Mucosa of rectum (tissue), 2 donors: ENCODE data around the gene STAT3.

Experiments used
- H3K27ac ChIP-seq, 2 donors: one replicate each; pipeline ENCODE4 v1.7.0; 2013; ENCODE audit warnings: inconsistent platforms in 2 of 2, low read depth in 2 of 2, low read length in 2 of 2
- H3K27me3 ChIP-seq, 2 donors: one replicate each; pipeline ENCODE4 v1.7.0; 2013; ENCODE audit warnings: low read length in 2 of 2; ENCODE audit not compliant: control insufficient read depth in 2 of 2, insufficient read depth in 2 of 2
- H3K36me3 ChIP-seq, 2 donors: one replicate each; pipeline ENCODE4 v1.7.0; 2013; ENCODE audit warnings: low read length in 2 of 2; ENCODE audit not compliant: control insufficient read depth in 2 of 2, insufficient read depth in 2 of 2
- H3K4me1 ChIP-seq, 2 donors: one replicate each; pipeline ENCODE4 v1.7.0; 2013; ENCODE audit warnings: low read length in 2 of 2, mild to moderate bottlenecking in 1 of 2; ENCODE audit not compliant: control insufficient read depth in 2 of 2, insufficient read depth in 2 of 2
- H3K4me3 ChIP-seq, 2 donors: one replicate each; pipeline ENCODE4 v1.7.0; 2013; ENCODE audit warnings: low read length in 2 of 2
- H3K9ac ChIP-seq, 2 donors: one replicate each; pipeline ENCODE4 v1.7.0; 2013; ENCODE audit warnings: low read length in 2 of 2, low read depth in 1 of 2, mild to moderate bottlenecking in 1 of 2
- H3K9me3 ChIP-seq, 2 donors: one replicate each; pipeline ENCODE4 v1.7.0; 2013; ENCODE audit warnings: low read length in 2 of 2; ENCODE audit not compliant: control insufficient read depth in 2 of 2
- donor health status: healthy.
- donor health status: Normal muscosa, but diverticular disease.

STAT3 gene

GRCh38 chr17:42283241-42284023 lies 104.8 kb downstream of the STAT3 start:
- no peak overlapping the region for H3K4me3 ChIP-seq
- no peak overlapping the region for H3K27ac ChIP-seq
- no peaks in the 10 kb centered on the region for H3K36me3 ChIP-seq
- no peak overlapping the region for H3K9ac ChIP-seq
- H3K4me1 ChIP-seq, result peaks cover 18% of the 10 kb centered on the region in 2 donors
- no peaks in the 10 kb centered on the region for H3K27me3 ChIP-seq
- no peaks in the 10 kb centered on the region for H3K9me3 ChIP-seq

GRCh38 chr17:42282478-42283080 lies 105.7 kb downstream of the STAT3 start:
- no peaks in the 10 kb centered on the region for H3K36me3 ChIP-seq

GRCh38 chr17:42281571-42282096 lies 106.6 kb downstream of the STAT3 start:
- no peak overlapping the region for H3K27ac ChIP-seq
- no peak overlapping the region for H3K9ac ChIP-seq
- H3K4me3 ChIP-seq, result no peak overlapping the region
- H3K27me3 ChIP-seq, result no peaks in the 10 kb centered on the region
- no peaks in the 10 kb centered on the region for H3K9me3 ChIP-seq
- peaks cover 5 to 9% of the 10 kb centered on the region in 2 donors for H3K4me1 ChIP-seq
- no peaks in the 10 kb centered on the region for H3K36me3 ChIP-seq

More at GRCh38 chr17:42282478-42283080, 105.7 kb downstream of the STAT3 start:
- no peak overlapping the region for H3K4me3 ChIP-seq
- H3K9me3 ChIP-seq, result no peaks in the 10 kb centered on the region
- H3K27ac ChIP-seq, result no peak overlapping the region
- H3K9ac ChIP-seq, result no peak overlapping the region
- H3K27me3 ChIP-seq, result no peaks in the 10 kb centered on the region
- H3K4me1 ChIP-seq, result peaks cover 14 to 15% of the 10 kb centered on the region in 2 donors

- no peaks in the 10 kb centered on the region for H3K27me3 ChIP-seq
- no peaks in the 10 kb centered on the region for H3K36me3 ChIP-seq
- H3K27ac ChIP-seq, result no peak overlapping the region
Measured at GRCh38 chr17:42279776-42280630, 108.2 kb downstream of the STAT3 start.

GRCh38 chr17:42277342-42277712 lies 110.9 kb downstream of the STAT3 start:
- no peak overlapping the region for H3K9ac ChIP-seq
- peak overlapping the region; percentile 71 to 72 for H3K4me3 ChIP-seq
- no peaks in the 10 kb centered on the region for H3K27me3 ChIP-seq
- no peaks in the 10 kb centered on the region for H3K9me3 ChIP-seq
- no peaks in the 10 kb centered on the region for H3K36me3 ChIP-seq
- H3K4me1 ChIP-seq, result peaks cover 12 to 15% of the 10 kb centered on the region in 2 donors
- H3K27ac ChIP-seq, result peak overlapping the region; percentile 76 to 82

More at GRCh38 chr17:42279776-42280630, 108.2 kb downstream of the STAT3 start:
- Histone ChIP-seq H3K9me3 (no peaks in the 10 kb centered on the region), H3K4me3 (no peak overlapping the region), H3K9ac (no peak overlapping the region), H3K4me1 (peaks cover 5 to 8% of the 10 kb centered on the region in 2 donors)

- peak overlapping the region; percentile 71 to 72 for H3K4me3 ChIP-seq
- no peaks in the 10 kb centered on the region for H3K9me3 ChIP-seq
- no peaks in the 10 kb centered on the region for H3K36me3 ChIP-seq
- peaks cover 12 to 15% of the 10 kb centered on the region in 2 donors for H3K4me1 ChIP-seq
- H3K27me3 ChIP-seq, result no peaks in the 10 kb centered on the region
- peak overlapping the region; percentile 76 to 82 for H3K27ac ChIP-seq
- H3K9ac ChIP-seq, result peak overlapping the region; percentile 87 to 92
Measured at GRCh38 chr17:42276609-42277341, 111.5 kb downstream of the STAT3 start.

GRCh38 chr17:42276359-42276608 lies 112.0 kb downstream of the STAT3 start, which contains the start of gene STAT5B:
TSS of gene STAT5B (minus strand) at chr17:42276391. CDS start at chr17:42232127, 44,264 bp downstream.
- H3K36me3 ChIP-seq, result no peaks in the 10 kb centered on the region
- peaks cover 12 to 15% of the 10 kb centered on the region in 2 donors for H3K4me1 ChIP-seq
- H3K4me3 ChIP-seq, result peak within 1 kb of the TSS; percentile 72 to 82
- H3K27me3 ChIP-seq, result no peaks in the 10 kb centered on the region
- no peaks in the 10 kb centered on the region for H3K9me3 ChIP-seq
- peak within 1 kb of the TSS; percentile 76 to 82 for H3K27ac ChIP-seq
- H3K9ac ChIP-seq, result peak within 1 kb of the TSS; percentile 87 to 92

- peak overlapping the region; percentile 72 to 82 for H3K4me3 ChIP-seq
Measured at GRCh38 chr17:42275527-42276358, 112.5 kb downstream of the STAT3 start.

More at GRCh38 chr17:42275527-42276358, 112.5 kb downstream of the STAT3 start:
- Histone ChIP-seq H3K9me3 (no peaks in the 10 kb centered on the region), H3K4me1 (peaks cover 12 to 15% of the 10 kb centered on the region in 2 donors), H3K27ac (peak overlapping the region; percentile 40 to 82), H3K27me3 (no peaks in the 10 kb centered on the region), H3K36me3 (no peaks in the 10 kb centered on the region), H3K9ac (peak overlapping the region; percentile 79 to 87)
